ENCODE data around the gene CDH23.

- no peak for TF ChIP-seq CTCF (IDR thresholded peaks at IDR 0.05)
- no peak for TF ChIP-seq EP300 (IDR thresholded peaks at IDR 0.05)
- no peak for TF ChIP-seq POLR2A (IDR thresholded peaks at IDR 0.05; ENCODE audit: low read depth)
- no peak for TF ChIP-seq POLR2AphosphoS5 (IDR thresholded peaks at IDR 0.05)
Observed at GRCh38 chr10:71818674-71819260, 422.0 kb downstream of the CDH23 start.
